Cardiac fibroblast (primary cell): Measurements from ENCODE around the gene DYRK2.

ENCODE experiments used
- DNase-seq, 2 donors: peaks; one replicate each; pipeline versions ENCODE4 v3.0.0 to v3.0.0-alpha.2; 2010; ENCODE audit warnings: low read depth in 2 of 2
- H3K4me3 ChIP-seq, 2 donors: replicated peaks in 1 of 2; 1 replicate in 1 of 2; 2 replicates in 1 of 2; pipeline ENCODE4 v1.5.1; 2011; ENCODE audit warnings: low read depth in 2 of 2, low read length in 2 of 2, mild to moderate bottlenecking in 2 of 2, moderate library complexity in 1 of 2
- CTCF ChIP-seq: IDR thresholded peaks from one replicate; pipeline ENCODE4 v1.5.1; 2011; ENCODE audit warnings: low read depth, mild to moderate bottlenecking, low read length, inconsistent platforms

Gene DYRK2

GRCh38 chr12:67618303-67618702 is 30.2 kb upstream of the DYRK2 start:
- no peak for DNase-seq

GRCh38 chr12:67621112-67621511 is 27.4 kb upstream of the DYRK2 start:
- DNase-seq = no peak
- no peak for TF ChIP-seq CTCF
- H3K4me3 ChIP-seq = no peak overlapping the region

More at GRCh38 chr12:67618303-67618702, 30.2 kb upstream of the DYRK2 start:
- H3K4me3 ChIP-seq = no peak overlapping the region
- no peak for TF ChIP-seq CTCF

GRCh38 chr12:67621926-67622325 is 26.6 kb upstream of the DYRK2 start:
- DNase-seq = no peak
- H3K4me3 ChIP-seq = no peak overlapping the region
- TF ChIP-seq CTCF = no peak

GRCh38 chr12:67623259-67623658 is 25.3 kb upstream of the DYRK2 start:
- TF ChIP-seq CTCF = no peak
- no peak for DNase-seq
- no peak overlapping the region for H3K4me3 ChIP-seq

GRCh38 chr12:67624355-67624754 is 24.2 kb upstream of the DYRK2 start:
- DNase-seq = no peak
- TF ChIP-seq CTCF = no peak
- no peak overlapping the region for H3K4me3 ChIP-seq

GRCh38 chr12:67625004-67625403 is 23.5 kb upstream of the DYRK2 start:
- DNase-seq = no peak
- no peak for TF ChIP-seq CTCF
- H3K4me3 ChIP-seq = no peak overlapping the region

DNA sequence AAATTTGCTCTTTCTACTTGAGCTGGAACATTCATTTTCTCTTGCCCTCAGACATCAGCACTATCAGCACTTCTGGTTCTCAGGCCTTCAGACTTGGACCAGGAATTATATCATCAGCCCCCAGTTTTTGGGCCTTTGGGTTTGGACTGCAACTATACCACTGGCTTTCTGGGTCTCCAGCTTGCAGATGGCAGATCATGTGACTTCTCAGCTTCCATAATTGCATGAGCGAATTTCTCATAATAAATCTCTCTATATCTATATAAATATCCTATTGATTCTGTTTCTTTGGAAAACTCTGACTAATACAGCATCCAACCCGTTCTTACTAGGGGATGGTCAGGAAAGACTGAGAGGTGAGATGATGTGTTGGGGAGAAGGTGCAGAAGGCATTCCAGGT is 22.4 kb upstream of the DYRK2 start:
- no peak for DNase-seq
- no peak overlapping the region for H3K4me3 ChIP-seq
- TF ChIP-seq CTCF = no peak
